DOHH2 (cell line): ENCODE measurements around the gene GCAT.

Experiments used
- CTCF ChIP-seq: fragments of 200-600 bp; sonication (generic); IDR thresholded peaks from one replicate; pipeline ENCODE4 v1.5.1; 2014; ENCODE audit warnings: antibody characterized with exemption, mild to moderate bottlenecking, low read depth, low read length; ENCODE audit not compliant: poor library complexity, severe bottlenecking
- EZH2phosphoT487 ChIP-seq: fragments of 200-600 bp; sonication (generic); IDR thresholded peaks from 2 replicates; pipeline ENCODE4 v1.6.1; 2017; ENCODE audit warnings: borderline replicate concordance, mild to moderate bottlenecking, antibody characterized with exemption, low read length, moderate library complexity, mixed read lengths

- TF ChIP-seq CTCF (no peak), EZH2phosphoT487 (no peak)
Measured at GRCh38 chr22:37842015-37842793, 34.5 kb downstream of the GCAT start.
